HL-60 (cell line): ENCODE results near the gene BHLHE23.

Source experiments
- DNase-seq, 2 experiments: peaks; one replicate each; pipeline ENCODE4 v3.0.0-alpha.2; 2010 to 2020; ENCODE audit warnings: low read depth in 1 of 2, low spot score in 1 of 2
- H3K27ac ChIP-seq: fragments of 250-450 bp; sonication (Bioruptor Pico); replicated peaks from 2 replicates; pipeline ENCODE4 v1.5.1; 2020; ENCODE audit warnings: mild to moderate bottlenecking, moderate library complexity
- H3K27me3 ChIP-seq: fragments of 250-450 bp; sonication (Bioruptor Pico); 2 replicates; pipeline ENCODE4 v1.5.1; 2021; ENCODE audit warnings: mild to moderate bottlenecking, moderate library complexity; ENCODE audit not compliant: insufficient read depth, poor library complexity, severe bottlenecking
- H3K4me3 ChIP-seq: replicated peaks from 2 replicates; pipeline ENCODE4 v1.5.1; 2011; ENCODE audit warnings: mild to moderate bottlenecking, control low read depth, low read length; ENCODE audit not compliant: insufficient read depth
- GABPA ChIP-seq: IDR thresholded peaks from 2 replicates; pipeline ENCODE4 v1.6.1; 2012; ENCODE audit warnings: low read depth
- POLR2AphosphoS5 ChIP-seq: IDR thresholded peaks from 2 replicates; pipeline ENCODE4 v1.6.1; 2012; ENCODE audit warnings: low read depth
- REST ChIP-seq: IDR thresholded peaks from 2 replicates; pipeline ENCODE4 v1.6.1; 2012; ENCODE audit warnings: low read depth; ENCODE audit not compliant: insufficient replicate concordance
- SPI1 ChIP-seq: IDR thresholded peaks from 2 replicates; pipeline ENCODE4 v1.6.1; 2012; ENCODE audit warnings: low read depth, mild to moderate bottlenecking, borderline replicate concordance
- long read RNA-seq: library from polyadenylated mRNA; unstranded; transcript quantifications from one replicate; pipeline ENCODE4 v2.0.0, GENCODE V29; 2020
- TF ChIP-seq, protein P1 (sequence below): IDR thresholded peaks from one replicate; pipeline ENCODE4 v1.5.1; 2011; ENCODE audit warnings: low read length, control low read depth, inconsistent platforms; ENCODE audit not compliant: insufficient read depth

Gene BHLHE23
- long read RNA-seq: 0 reads

DNA sequence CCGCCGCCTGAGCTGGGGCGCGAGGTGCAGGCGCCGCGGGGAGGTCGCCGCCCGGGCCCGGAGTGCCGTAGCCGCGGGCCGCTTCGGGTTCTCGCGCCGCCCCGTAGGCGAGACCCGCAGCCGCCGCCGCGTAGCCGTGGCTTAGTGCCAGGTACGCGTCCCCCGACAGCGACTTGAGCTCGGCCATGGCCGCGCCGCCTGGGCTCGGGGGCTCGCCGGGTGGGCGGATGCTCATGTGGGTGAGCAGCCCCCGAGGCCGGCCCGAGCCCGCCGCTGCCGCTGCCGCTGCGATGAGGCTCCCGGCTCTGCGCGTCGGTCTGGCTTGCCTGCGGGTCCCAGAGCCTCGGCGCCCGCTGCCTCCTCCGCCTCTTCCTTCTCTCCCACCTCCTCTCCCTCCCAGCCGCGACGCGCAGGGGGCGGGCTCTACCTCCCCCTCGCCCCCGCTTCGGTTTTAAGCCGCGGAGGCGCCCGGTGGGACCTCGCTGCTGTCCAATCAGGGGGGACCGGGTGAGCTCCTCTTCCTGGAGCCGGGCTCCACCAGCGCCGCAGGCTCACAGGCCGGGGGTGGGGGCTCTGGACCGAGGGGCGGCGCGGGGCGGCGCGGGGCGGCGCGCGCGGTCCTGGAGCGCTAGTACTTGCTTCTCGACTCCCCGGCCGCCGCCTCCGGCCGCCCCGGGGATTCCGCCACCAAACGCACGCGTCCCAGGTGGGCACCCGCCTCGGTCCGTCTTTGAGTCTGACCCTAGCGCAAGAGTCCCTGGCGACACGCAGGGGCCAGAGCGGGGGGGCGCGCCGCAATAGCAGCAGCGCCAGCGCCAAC lies at the start of gene BHLHE23:
Gene BHLHE23 (minus strand): TSS at position 425 of the 820 bp plus-strand sequence. CDS start 190 bp downstream, at position 235.
- Histone ChIP-seq H3K4me3 (no peak within 1 kb of the TSS), H3K27me3 (peaks cover 84% of the 10 kb centered on the region), H3K27ac (no peak within 1 kb of the TSS)
- no peak for DNase-seq
- TF ChIP-seq SPI1 (no peak), POLR2AphosphoS5 (no peak), REST (no peak), GABPA (no peak)
- TF ChIP-seq, protein P1, sequence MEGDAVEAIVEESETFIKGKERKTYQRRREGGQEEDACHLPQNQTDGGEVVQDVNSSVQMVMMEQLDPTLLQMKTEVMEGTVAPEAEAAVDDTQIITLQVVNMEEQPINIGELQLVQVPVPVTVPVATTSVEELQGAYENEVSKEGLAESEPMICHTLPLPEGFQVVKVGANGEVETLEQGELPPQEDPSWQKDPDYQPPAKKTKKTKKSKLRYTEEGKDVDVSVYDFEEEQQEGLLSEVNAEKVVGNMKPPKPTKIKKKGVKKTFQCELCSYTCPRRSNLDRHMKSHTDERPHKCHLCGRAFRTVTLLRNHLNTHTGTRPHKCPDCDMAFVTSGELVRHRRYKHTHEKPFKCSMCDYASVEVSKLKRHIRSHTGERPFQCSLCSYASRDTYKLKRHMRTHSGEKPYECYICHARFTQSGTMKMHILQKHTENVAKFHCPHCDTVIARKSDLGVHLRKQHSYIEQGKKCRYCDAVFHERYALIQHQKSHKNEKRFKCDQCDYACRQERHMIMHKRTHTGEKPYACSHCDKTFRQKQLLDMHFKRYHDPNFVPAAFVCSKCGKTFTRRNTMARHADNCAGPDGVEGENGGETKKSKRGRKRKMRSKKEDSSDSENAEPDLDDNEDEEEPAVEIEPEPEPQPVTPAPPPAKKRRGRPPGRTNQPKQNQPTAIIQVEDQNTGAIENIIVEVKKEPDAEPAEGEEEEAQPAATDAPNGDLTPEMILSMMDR: no peak

- Histone ChIP-seq H3K27me3 (no peaks in the 10 kb centered on the region), H3K27ac (no peak overlapping the region), H3K4me3 (no peak overlapping the region)
- TF ChIP-seq, protein P1: no peak
- no peak for DNase-seq
Measured at GRCh38 chr20:63055575-63056235, 48.9 kb upstream of the BHLHE23 start.

GRCh38 chr20:63054681-63055240 lies 48.0 kb upstream of the BHLHE23 start:
- no peak overlapping the region for H3K27ac ChIP-seq
- H3K27me3 ChIP-seq: no peaks in the 10 kb centered on the region
- no peak overlapping the region for H3K4me3 ChIP-seq
- DNase-seq: no peak
- no peak for TF ChIP-seq SPI1
- TF ChIP-seq, protein P1: no peak
- TF ChIP-seq POLR2AphosphoS5: no peak
- TF ChIP-seq REST: no peak
- no peak for TF ChIP-seq GABPA
